ENCODE data around the gene LYSMD4.

Gene LYSMD4

DNA sequence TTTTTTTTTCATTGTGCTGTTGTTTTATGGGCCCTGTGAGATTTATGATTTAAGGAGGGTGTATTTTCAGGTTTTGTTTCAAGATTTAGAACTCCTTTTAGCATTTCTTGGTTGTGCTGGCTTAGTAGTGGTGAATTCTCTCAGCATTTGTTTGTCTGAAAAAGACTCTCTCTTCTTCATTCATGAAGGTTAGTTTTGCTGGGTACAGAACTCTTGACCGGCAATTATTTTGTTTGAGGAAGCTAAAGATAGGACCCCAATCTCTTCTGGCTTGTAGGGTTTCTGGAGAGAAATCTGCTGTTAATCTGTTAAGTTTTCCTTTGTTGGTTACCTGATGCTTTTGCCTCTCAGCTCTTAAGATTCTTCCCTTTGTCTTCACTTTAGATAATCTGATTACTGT lies 46.9 kb downstream of the LYSMD4 start:
- Histone ChIP-seq H3K9ac (ENCODE audit: low read length) (no peak overlapping the region), H3K36me3 (ENCODE audit: control insufficient read depth, insufficient read depth, low read length) (peaks cover 5% of the 10 kb centered on the region), H3K27ac (ENCODE audit: low read depth, low read length) (no peak overlapping the region), H3K4me1 (ENCODE audit: control insufficient read depth, insufficient read depth, low read length) (peaks cover 6% of the 10 kb centered on the region), H3K4me3 (ENCODE audit: low read length) (no peak overlapping the region), H3K27me3 (ENCODE audit: control insufficient read depth, insufficient read depth, low read length) (no peaks in the 10 kb centered on the region)

DNA sequence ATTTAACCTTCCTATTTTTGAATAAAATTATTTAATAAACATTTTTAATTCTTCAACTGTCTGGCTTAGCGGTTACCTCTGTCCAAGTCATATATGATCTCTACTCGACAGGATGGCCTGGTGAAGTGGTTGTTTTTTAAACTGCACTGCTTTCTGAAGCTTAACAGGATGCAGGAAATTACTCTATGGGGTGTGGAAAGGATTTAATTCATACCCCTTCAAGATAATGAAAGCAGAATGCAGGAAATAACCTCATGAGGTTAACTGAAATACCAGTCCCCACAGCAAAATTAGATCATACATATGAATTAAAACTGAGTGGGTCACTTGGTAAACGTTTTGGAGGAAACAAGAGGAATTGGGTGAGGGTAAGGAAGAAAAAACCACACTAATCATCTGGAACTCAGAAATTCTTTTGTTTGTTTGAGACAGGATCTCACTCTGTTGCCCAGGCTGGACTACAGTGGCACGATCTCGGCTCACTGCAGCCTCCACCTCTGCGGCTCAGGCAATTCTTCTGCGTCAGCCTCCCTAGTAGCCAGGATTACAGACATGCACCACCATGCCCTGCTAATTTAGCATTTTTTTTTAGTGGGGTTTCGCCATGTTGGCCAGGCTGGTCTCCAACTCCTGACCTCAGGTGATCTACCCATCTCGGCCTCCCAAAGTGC lies 50.1 kb downstream of the LYSMD4 start:
- H3K27me3 ChIP-seq (ENCODE audit: control insufficient read depth, insufficient read depth, low read length), result no peaks in the 10 kb centered on the region
- H3K36me3 ChIP-seq (ENCODE audit: control insufficient read depth, insufficient read depth, low read length), result peaks cover 3% of the 10 kb centered on the region
- no peak overlapping the region for H3K9ac ChIP-seq (ENCODE audit: low read length)
- H3K4me3 ChIP-seq (ENCODE audit: low read length), result no peak overlapping the region
- H3K27ac ChIP-seq (ENCODE audit: low read depth, low read length), result no peak overlapping the region
- peaks cover 6% of the 10 kb centered on the region for H3K4me1 ChIP-seq (ENCODE audit: control insufficient read depth, insufficient read depth, low read length)

DNA sequence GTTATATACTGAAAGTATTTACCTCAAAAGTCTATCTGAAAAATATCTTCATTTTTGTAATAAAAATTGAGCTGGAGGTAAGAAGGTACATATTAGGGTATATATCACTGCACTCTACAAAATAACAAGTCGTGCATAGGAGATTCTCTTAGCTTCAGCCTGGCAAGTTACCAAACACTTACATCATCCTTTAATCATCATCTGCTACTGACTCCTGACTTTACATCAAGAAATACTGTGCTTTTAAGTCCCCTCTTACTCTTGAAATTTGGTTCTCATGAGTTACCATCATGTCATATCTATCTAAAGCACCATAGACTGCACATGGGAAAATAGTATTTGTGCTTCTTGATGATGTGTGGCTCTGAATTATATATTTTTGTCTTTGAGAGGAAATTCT lies 50.8 kb downstream of the LYSMD4 start:
- Histone ChIP-seq H3K27ac (ENCODE audit: low read depth, low read length) (peak overlapping the region; percentile 38), H3K9ac (ENCODE audit: low read length) (no peak overlapping the region), H3K4me1 (ENCODE audit: control insufficient read depth, insufficient read depth, low read length) (peaks cover 9% of the 10 kb centered on the region), H3K27me3 (ENCODE audit: control insufficient read depth, insufficient read depth, low read length) (no peaks in the 10 kb centered on the region), H3K4me3 (ENCODE audit: low read length) (no peak overlapping the region), H3K36me3 (ENCODE audit: control insufficient read depth, insufficient read depth, low read length) (peaks cover 3% of the 10 kb centered on the region)

DNA sequence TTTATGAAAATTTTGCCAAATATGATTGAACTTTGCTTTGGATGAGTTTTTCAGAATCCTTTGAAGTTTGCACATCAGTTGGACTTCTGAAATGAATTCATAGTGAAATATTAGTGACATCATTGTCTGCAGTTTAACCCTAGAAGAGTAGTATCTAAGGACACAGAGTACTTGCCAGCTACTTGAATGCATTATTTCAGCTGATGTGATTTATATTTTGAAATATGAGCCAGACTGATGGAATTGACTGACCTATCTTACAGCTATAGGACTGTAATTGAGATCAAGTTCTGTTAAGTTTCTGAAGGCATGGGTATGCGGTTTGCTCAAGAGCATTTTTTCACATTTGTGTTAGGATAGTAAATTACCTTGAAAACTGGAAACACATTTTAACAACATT lies 51.2 kb downstream of the LYSMD4 start:
- no peak overlapping the region for H3K9ac ChIP-seq (ENCODE audit: low read length)
- peaks cover 3% of the 10 kb centered on the region for H3K36me3 ChIP-seq (ENCODE audit: control insufficient read depth, insufficient read depth, low read length)
- H3K27me3 ChIP-seq (ENCODE audit: control insufficient read depth, insufficient read depth, low read length), result no peaks in the 10 kb centered on the region
- H3K4me1 ChIP-seq (ENCODE audit: control insufficient read depth, insufficient read depth, low read length), result peaks cover 9% of the 10 kb centered on the region
- H3K4me3 ChIP-seq (ENCODE audit: low read length), result no peak overlapping the region
- H3K27ac ChIP-seq (ENCODE audit: low read depth, low read length), result peak overlapping the region; percentile 38

DNA sequence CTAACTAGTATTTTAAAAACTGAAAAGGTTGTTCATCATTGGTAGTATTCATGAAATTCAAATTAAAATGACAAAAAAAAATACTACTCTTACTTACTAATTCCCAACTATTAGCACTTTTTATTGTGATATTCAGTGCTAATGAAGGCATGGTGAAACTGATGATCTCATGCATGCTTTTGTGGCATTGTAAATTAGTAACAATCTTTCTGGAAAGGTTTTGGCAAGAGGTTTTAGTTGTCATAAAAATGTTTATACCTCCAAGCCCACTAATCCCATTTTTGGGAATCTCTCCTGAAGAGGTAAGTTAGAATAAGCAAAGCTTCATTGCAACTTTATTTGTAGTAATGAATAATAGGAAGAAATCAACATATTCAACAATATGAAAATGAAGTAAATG lies 53.0 kb downstream of the LYSMD4 start:
- Histone ChIP-seq H3K36me3 (ENCODE audit: control insufficient read depth, insufficient read depth, low read length) (peaks cover 3% of the 10 kb centered on the region), H3K27me3 (ENCODE audit: control insufficient read depth, insufficient read depth, low read length) (no peaks in the 10 kb centered on the region), H3K27ac (ENCODE audit: low read depth, low read length) (peak overlapping the region; percentile 57), H3K9ac (ENCODE audit: low read length) (no peak overlapping the region), H3K4me1 (ENCODE audit: control insufficient read depth, insufficient read depth, low read length) (peaks cover 9% of the 10 kb centered on the region), H3K4me3 (ENCODE audit: low read length) (no peak overlapping the region)

DNA sequence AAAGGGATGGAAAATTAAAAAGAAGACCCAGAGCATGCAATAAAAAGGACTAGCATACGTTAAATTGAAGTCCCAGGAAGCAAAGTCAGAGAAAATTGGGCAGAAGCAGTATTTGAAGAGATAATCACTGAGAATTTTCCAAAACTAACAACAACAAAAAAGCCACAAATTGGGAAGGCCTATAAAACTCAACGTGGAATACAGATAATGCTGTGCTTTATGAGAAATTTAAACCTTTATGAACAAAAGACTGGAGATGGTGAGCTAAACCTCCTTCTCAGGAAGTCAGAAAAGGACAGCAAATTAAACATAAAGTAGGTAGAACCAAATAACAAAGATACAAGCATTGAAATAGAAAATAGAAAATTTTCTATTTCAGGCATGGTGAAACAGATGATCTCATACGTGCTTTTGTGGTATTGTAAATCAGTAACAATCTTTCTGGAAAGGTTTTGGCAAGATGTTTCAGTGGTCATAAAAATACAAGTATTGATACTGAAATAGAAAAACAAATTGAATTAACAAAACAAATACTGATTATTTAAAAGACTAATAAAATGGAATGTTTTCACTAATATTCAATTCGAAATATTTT lies 55.6 kb downstream of the LYSMD4 start:
- Histone ChIP-seq H3K9ac (ENCODE audit: low read length) (no peak overlapping the region), H3K4me3 (ENCODE audit: low read length) (no peak overlapping the region), H3K27me3 (ENCODE audit: control insufficient read depth, insufficient read depth, low read length) (no peaks in the 10 kb centered on the region), H3K36me3 (ENCODE audit: control insufficient read depth, insufficient read depth, low read length) (no peaks in the 10 kb centered on the region), H3K4me1 (ENCODE audit: control insufficient read depth, insufficient read depth, low read length) (peaks cover 9% of the 10 kb centered on the region), H3K27ac (ENCODE audit: low read depth, low read length) (peak overlapping the region; percentile 63)
